Subcutaneous abdominal adipose tissue (tissue), 5 donors: ENCODE data around the gene KCTD21.
"Not testable (repeated sequence)": the region's sequence is repeated elsewhere in the genome, so short reads cannot be mapped to it uniquely, and the experiment has no call there.

Experiments
- H3K27ac ChIP-seq: one replicate; pipeline ENCODE4 v1.7.0; 2013; ENCODE audit warnings: low read depth, mild to moderate bottlenecking, inconsistent platforms, low read length, moderate library complexity
- H3K27me3 ChIP-seq, 5 donors: one replicate each; pipeline ENCODE4 v1.7.0; 2013; ENCODE audit warnings: low read length in 5 of 5, inconsistent platforms in 1 of 5; ENCODE audit not compliant: control insufficient read depth in 5 of 5, insufficient read depth in 4 of 5
- H3K36me3 ChIP-seq, 5 donors: one replicate each; pipeline ENCODE4 v1.7.0; 2013; ENCODE audit warnings: low read length in 5 of 5; ENCODE audit not compliant: control insufficient read depth in 5 of 5, insufficient read depth in 5 of 5
- H3K4me1 ChIP-seq, 5 donors: one replicate each; pipeline ENCODE4 v1.7.0; 2013; ENCODE audit warnings: low read length in 5 of 5, mild to moderate bottlenecking in 3 of 5, moderate library complexity in 1 of 5; ENCODE audit not compliant: control insufficient read depth in 5 of 5, insufficient read depth in 5 of 5
- H3K4me3 ChIP-seq, 5 donors: one replicate each; pipeline ENCODE4 v1.7.0; 2013; ENCODE audit warnings: low read length in 5 of 5, low read depth in 1 of 5
- H3K9ac ChIP-seq, 5 donors: one replicate each; pipeline ENCODE4 v1.7.0; 2013; ENCODE audit warnings: low read length in 5 of 5, mild to moderate bottlenecking in 4 of 5, moderate library complexity in 3 of 5
- H3K9me3 ChIP-seq, 5 donors: one replicate each; pipeline ENCODE4 v1.7.0; 2013; ENCODE audit warnings: low read length in 5 of 5; ENCODE audit not compliant: control insufficient read depth in 5 of 5
- donor health status: healthy.
- donor health status: healthy.
- donor health status: healthy.
- donor health status: healthy.
- donor health status: healthy.

The KCTD21 gene

GRCh38 chr11:78177216-78177615 is 11.2 kb downstream of the KCTD21 start:
- H3K27ac ChIP-seq: no peak overlapping the region
- no peaks in the 10 kb centered on the region for H3K27me3 ChIP-seq
- no peaks in the 10 kb centered on the region for H3K9me3 ChIP-seq
- peaks cover 0 to 2% (median 0%) of the 10 kb centered on the region in 5 donors for H3K4me1 ChIP-seq
- H3K36me3 ChIP-seq: peaks cover 0 to 35% (median 28%) of the 10 kb centered on the region in 5 donors
- H3K4me3 ChIP-seq: no peak overlapping the region
- no peak overlapping the region for H3K9ac ChIP-seq

DNA sequence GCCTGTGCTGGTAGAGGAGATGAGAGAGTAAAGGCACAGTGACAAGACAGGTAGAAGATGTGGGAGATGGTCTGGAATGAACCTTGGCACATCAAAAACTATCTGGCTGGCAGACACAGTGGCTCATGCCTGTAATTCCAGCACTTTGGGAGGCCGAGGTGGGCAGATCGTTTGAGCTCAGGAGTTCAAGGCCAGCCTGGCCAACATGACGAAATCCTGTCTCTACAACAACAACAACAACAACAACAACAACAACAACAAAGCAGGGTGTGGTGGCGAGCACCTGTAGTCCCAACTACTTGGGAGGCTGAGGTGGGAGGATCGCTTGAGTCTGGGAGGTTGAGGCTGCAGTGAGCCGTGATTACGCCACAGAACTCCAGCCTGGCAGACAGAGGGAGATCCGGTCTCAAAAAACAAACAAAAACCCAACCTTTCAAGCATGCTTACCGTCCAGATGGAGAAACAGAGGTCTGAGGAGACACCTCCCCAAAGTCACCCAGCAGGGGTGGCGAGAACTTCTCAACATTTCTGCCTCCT is 11.8 kb downstream of the KCTD21 start:
- Histone ChIP-seq H3K4me1 (peaks cover 0 to 2% (median 0%) of the 10 kb centered on the region in 5 donors), H3K36me3 (peaks cover 0 to 41% (median 32%) of the 10 kb centered on the region in 5 donors), H3K9me3 (no peaks in the 10 kb centered on the region), H3K27ac (no peak overlapping the region), H3K4me3 (no peak overlapping the region), H3K9ac (no peak overlapping the region), H3K27me3 (no peaks in the 10 kb centered on the region)

- not testable (repeated sequence) for H3K9me3 ChIP-seq, H3K4me3 ChIP-seq, H3K9ac ChIP-seq, H3K4me1 ChIP-seq, H3K27ac ChIP-seq, H3K27me3 ChIP-seq
- H3K36me3 ChIP-seq: peaks cover 0 to 42% (median 32%) of the 10 kb centered on the region in 5 donors
These were observed 12.6 kb downstream of the KCTD21 start for GRCh38 chr11:78175862-78176261.

GRCh38 chr11:78171951-78172350 is 16.5 kb downstream of the KCTD21 start:
- no peaks in the 10 kb centered on the region for H3K27me3 ChIP-seq
- H3K9ac ChIP-seq: no peak overlapping the region
- H3K4me3 ChIP-seq: no peak overlapping the region
- H3K9me3 ChIP-seq: no peaks in the 10 kb centered on the region
- peaks cover 0 to 38% (median 26%) of the 10 kb centered on the region in 5 donors for H3K36me3 ChIP-seq
- no peak overlapping the region for H3K27ac ChIP-seq
- peaks cover 3 to 24% (median 21%) of the 10 kb centered on the region in 5 donors for H3K4me1 ChIP-seq

- H3K27ac ChIP-seq: no peak overlapping the region
These were observed 17.4 kb downstream of the KCTD21 start for GRCh38 chr11:78170874-78171549.

DNA sequence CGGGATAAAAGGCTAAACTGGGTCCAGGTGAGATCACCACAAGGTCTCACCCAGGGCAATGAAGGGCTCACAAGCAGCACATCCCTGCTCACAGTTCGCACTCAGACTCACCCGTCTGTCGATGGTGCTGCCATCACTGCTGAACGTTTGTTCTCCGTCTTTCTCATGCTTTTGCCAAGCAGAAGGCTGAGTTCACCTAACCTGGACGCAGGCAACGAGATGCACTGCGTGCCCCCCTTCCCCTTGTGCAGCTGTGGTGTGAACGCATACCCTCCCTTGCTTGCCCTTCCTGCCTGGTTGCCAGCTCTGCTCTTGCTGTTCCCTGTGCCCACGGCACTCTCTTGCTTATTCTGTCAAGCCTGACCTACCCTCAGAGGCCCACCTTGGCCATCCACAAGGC is 18.0 kb downstream of the KCTD21 start:
- no peak overlapping the region for H3K4me3 ChIP-seq
- H3K4me1 ChIP-seq: peaks cover 3 to 24% (median 21%) of the 10 kb centered on the region in 5 donors
- no peak overlapping the region for H3K9ac ChIP-seq
- no peaks in the 10 kb centered on the region for H3K9me3 ChIP-seq
- peak overlapping the region; percentile 92 for H3K27ac ChIP-seq
- H3K36me3 ChIP-seq: peaks cover 0 to 33% (median 25%) of the 10 kb centered on the region in 5 donors
- no peaks in the 10 kb centered on the region for H3K27me3 ChIP-seq

More at GRCh38 chr11:78170874-78171549, 17.4 kb downstream of the KCTD21 start:
- no peak overlapping the region for H3K4me3 ChIP-seq
- H3K4me1 ChIP-seq: peaks cover 3 to 24% (median 21%) of the 10 kb centered on the region in 5 donors
- H3K9ac ChIP-seq: no peak overlapping the region
- H3K27me3 ChIP-seq: no peaks in the 10 kb centered on the region
- peaks cover 0 to 33% (median 25%) of the 10 kb centered on the region in 5 donors for H3K36me3 ChIP-seq
- H3K9me3 ChIP-seq: no peaks in the 10 kb centered on the region

- Histone ChIP-seq H3K27ac (peak overlapping the region; percentile 92), H3K4me3 (peak overlapping the region in 4 of 5 donors; percentile 1 to 37 (median 24)), H3K27me3 (no peaks in the 10 kb centered on the region), H3K9ac (peak overlapping the region in 4 of 5 donors; percentile 5 to 61 (median 32)), H3K36me3 (peaks cover 0 to 27% (median 19%) of the 10 kb centered on the region in 5 donors), H3K4me1 (peaks cover 3 to 28% (median 25%) of the 10 kb centered on the region in 5 donors), H3K9me3 (peaks cover 0 to 5% (median 0%) of the 10 kb centered on the region in 5 donors)
These were observed 19.6 kb downstream of the KCTD21 start for GRCh38 chr11:78168539-78169477.

- Histone ChIP-seq H3K27me3 (no peaks in the 10 kb centered on the region), H3K4me1 (peaks cover 3 to 33% (median 25%) of the 10 kb centered on the region in 5 donors), H3K9me3 (peaks cover 0 to 5% (median 0%) of the 10 kb centered on the region in 5 donors), H3K27ac (no peak overlapping the region), H3K36me3 (peaks cover 0 to 10% (median 2%) of the 10 kb centered on the region in 5 donors), H3K4me3 (no peak overlapping the region), H3K9ac (no peak overlapping the region)
These were observed 21.5 kb downstream of the KCTD21 start for GRCh38 chr11:78166855-78167469.

GRCh38 chr11:78164471-78164870 is 24.0 kb downstream of the KCTD21 start:
- H3K4me3 ChIP-seq: no peak overlapping the region
- no peak overlapping the region for H3K27ac ChIP-seq
- H3K36me3 ChIP-seq: no peaks in the 10 kb centered on the region
- peaks cover 0 to 5% (median 0%) of the 10 kb centered on the region in 5 donors for H3K9me3 ChIP-seq
- H3K27me3 ChIP-seq: no peaks in the 10 kb centered on the region
- H3K9ac ChIP-seq: no peak overlapping the region
- H3K4me1 ChIP-seq: peaks cover 3 to 24% (median 18%) of the 10 kb centered on the region in 5 donors
